GM18517 (cell line): ENCODE measurements around the gene IPCEF1.
A peak's percentile ranks its signal among the peaks of the same experiment; 100 is the strongest.

Experiments used
- ATAC-seq: cut with Tn5 transposase; IDR thresholded peaks from one replicate; pipeline ENCODE4 v1.9.1; 2021; ENCODE audit warnings: mild to moderate bottlenecking, moderate library complexity; ENCODE audit not compliant: unreplicated experiment

IPCEF1 gene

GRCh38 chr6:154356690-154357089 lies at the start of gene IPCEF1:
TSS of gene IPCEF1 (minus strand) at chr6:154356803. CDS start at chr6:154265947, 90,856 bp downstream.
- ATAC-seq = peak; percentile 18

- ATAC-seq = no peak
Observed at GRCh38 chr6:154406301-154406700, 49.7 kb upstream of the IPCEF1 start.

- ATAC-seq = peak; percentile 53
Observed at GRCh38 chr6:154404791-154405400, 48.3 kb upstream of the IPCEF1 start.

GRCh38 chr6:154403788-154404187 lies 47.2 kb upstream of the IPCEF1 start:
- no peak for ATAC-seq

- no peak for ATAC-seq
Observed at GRCh38 chr6:154402081-154402780, 45.6 kb upstream of the IPCEF1 start.

- ATAC-seq = no peak
Observed at GRCh38 chr6:154399097-154399496, 42.5 kb upstream of the IPCEF1 start.

GRCh38 chr6:154397491-154398195 lies 41.0 kb upstream of the IPCEF1 start:
- ATAC-seq = no peak

GRCh38 chr6:154395878-154396277 lies 39.3 kb upstream of the IPCEF1 start:
- no peak for ATAC-seq

- no peak for ATAC-seq
Observed at GRCh38 chr6:154395316-154395715, 38.7 kb upstream of the IPCEF1 start.

- ATAC-seq = no peak
Observed at GRCh38 chr6:154394571-154394970, 38.0 kb upstream of the IPCEF1 start.

GRCh38 chr6:154390034-154390433 lies 33.4 kb upstream of the IPCEF1 start:
- no peak for ATAC-seq

GRCh38 chr6:154388803-154389202 lies 32.2 kb upstream of the IPCEF1 start:
- ATAC-seq = no peak

GRCh38 chr6:154386848-154387717 lies 30.5 kb upstream of the IPCEF1 start:
- no peak for ATAC-seq

GRCh38 chr6:154384191-154384590 lies 27.6 kb upstream of the IPCEF1 start:
- no peak for ATAC-seq

- ATAC-seq = no peak
Observed at GRCh38 chr6:154383273-154383672, 26.7 kb upstream of the IPCEF1 start.

GRCh38 chr6:154382740-154383139 lies 26.1 kb upstream of the IPCEF1 start:
- no peak for ATAC-seq

GRCh38 chr6:154381548-154381947 lies 24.9 kb upstream of the IPCEF1 start:
- ATAC-seq = no peak

GRCh38 chr6:154380741-154381140 lies 24.1 kb upstream of the IPCEF1 start:
- ATAC-seq = no peak

- no peak for ATAC-seq
Observed at GRCh38 chr6:154379585-154379984, 23.0 kb upstream of the IPCEF1 start.

- ATAC-seq = no peak
Observed at GRCh38 chr6:154378518-154378917, 21.9 kb upstream of the IPCEF1 start.

- ATAC-seq = no peak
Observed at GRCh38 chr6:154377726-154378125, 21.1 kb upstream of the IPCEF1 start.
